LNCaP clone FGC (cell line): ENCODE measurements around the gene G3BP2.

ENCODE experiments used
- DNase-seq: peaks from one replicate; pipeline ENCODE4 v3.0.0-alpha.2; 2011; ENCODE audit warnings: low read depth
- H3K4me3 ChIP-seq: 2 replicates; pipeline ENCODE4 v1.5.1; 2011; ENCODE audit warnings: mild to moderate bottlenecking, low read depth, low read length, control low read depth
- TF ChIP-seq, protein P1 (sequence below): IDR thresholded peaks from 2 replicates; pipeline ENCODE4 v1.5.1; 2012; ENCODE audit warnings: mild to moderate bottlenecking; ENCODE audit not compliant: control insufficient read depth, insufficient read depth; ENCODE audit errors: extremely low read depth

Gene G3BP2

DNA sequence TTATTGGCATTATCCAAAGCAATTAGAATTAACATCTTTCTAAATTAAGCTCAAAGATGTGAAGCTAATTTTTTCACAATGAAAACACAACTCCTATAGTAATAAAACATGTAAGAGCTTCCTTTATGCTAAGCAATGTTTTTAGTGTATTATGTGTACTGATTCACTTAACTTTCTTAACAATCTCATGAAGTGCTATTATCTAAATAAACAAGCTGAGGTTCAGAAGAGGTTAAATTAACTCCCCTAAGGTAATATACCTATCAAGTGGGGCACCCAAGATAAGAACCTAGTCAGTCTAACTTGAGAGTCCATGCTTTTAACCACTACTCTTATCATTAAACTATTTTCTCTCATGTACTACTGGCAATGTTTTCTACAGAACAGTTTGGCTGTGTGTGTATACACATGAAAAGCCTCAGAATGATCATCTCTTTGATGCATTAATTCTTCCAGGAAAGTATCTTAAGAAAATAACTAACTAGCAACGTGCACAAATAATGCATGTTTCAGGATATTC is 13.6 kb downstream of the G3BP2 start:
- TF ChIP-seq, protein P1, sequence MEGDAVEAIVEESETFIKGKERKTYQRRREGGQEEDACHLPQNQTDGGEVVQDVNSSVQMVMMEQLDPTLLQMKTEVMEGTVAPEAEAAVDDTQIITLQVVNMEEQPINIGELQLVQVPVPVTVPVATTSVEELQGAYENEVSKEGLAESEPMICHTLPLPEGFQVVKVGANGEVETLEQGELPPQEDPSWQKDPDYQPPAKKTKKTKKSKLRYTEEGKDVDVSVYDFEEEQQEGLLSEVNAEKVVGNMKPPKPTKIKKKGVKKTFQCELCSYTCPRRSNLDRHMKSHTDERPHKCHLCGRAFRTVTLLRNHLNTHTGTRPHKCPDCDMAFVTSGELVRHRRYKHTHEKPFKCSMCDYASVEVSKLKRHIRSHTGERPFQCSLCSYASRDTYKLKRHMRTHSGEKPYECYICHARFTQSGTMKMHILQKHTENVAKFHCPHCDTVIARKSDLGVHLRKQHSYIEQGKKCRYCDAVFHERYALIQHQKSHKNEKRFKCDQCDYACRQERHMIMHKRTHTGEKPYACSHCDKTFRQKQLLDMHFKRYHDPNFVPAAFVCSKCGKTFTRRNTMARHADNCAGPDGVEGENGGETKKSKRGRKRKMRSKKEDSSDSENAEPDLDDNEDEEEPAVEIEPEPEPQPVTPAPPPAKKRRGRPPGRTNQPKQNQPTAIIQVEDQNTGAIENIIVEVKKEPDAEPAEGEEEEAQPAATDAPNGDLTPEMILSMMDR, result no peak
- no peak overlapping the region for H3K4me3 ChIP-seq
- DNase-seq, result no peak

DNA sequence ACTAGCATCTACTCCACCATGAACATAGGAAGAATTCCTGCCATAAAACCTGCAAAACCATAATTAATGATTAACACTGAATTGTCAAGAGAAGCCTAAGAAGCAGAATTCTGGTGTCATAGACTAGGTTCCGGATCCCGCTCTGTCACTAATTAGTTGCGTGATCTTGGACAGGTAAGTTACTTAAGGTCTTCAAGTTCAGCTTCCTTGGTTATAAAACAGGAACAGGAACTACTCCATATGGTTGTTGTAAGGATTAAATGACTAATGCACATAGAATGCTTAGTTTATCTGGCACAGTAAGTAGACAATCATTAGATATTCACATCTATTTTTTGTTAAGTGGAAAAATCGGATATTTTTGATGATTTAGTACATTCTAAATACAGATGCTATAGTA is 14.3 kb downstream of the G3BP2 start:
- DNase-seq, result no peak
- H3K4me3 ChIP-seq, result no peak overlapping the region
- TF ChIP-seq, protein P1, result no peak

DNA sequence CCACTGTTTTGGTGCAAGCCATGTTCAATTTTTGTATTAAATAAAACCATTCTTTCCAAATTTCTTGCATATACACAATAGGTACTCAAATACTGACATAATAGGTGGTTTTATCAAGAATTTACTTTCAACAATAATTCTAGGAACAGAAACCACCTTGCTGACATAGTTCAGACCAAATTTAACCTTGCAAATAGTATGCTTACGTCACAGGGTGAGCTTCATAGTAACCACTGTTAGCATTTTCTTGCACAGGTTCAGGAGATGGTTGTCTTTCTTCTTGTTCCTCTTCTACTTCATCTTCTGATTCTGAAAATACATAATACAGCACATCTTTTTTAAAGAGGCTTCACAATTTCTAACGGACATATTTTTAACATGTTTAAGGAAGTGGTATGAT is 17.6 kb downstream of the G3BP2 start:
- no peak overlapping the region for H3K4me3 ChIP-seq
- TF ChIP-seq, protein P1, result no peak
- DNase-seq, result no peak

DNA sequence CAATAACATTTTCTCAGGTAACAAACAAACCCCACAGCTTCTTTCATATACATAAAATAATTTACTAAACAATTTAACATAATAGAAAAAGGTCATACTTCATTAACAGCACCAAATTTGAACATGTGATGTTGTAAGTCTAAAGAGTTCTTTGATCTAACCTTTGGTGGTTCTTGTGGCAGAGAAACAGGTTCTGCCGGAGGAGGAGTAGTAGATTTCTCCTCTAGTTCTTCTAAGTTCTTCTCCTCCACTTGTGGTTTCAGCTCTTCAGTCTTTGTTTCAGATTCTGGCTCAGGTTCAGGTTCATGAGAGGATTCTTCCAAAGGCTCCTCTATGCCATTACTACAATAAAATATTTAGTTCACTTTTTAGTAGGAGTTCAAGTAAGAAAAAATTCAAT is 18.3 kb downstream of the G3BP2 start:
- H3K4me3 ChIP-seq, result no peak overlapping the region
- DNase-seq, result no peak
- TF ChIP-seq, protein P1, result no peak

DNA sequence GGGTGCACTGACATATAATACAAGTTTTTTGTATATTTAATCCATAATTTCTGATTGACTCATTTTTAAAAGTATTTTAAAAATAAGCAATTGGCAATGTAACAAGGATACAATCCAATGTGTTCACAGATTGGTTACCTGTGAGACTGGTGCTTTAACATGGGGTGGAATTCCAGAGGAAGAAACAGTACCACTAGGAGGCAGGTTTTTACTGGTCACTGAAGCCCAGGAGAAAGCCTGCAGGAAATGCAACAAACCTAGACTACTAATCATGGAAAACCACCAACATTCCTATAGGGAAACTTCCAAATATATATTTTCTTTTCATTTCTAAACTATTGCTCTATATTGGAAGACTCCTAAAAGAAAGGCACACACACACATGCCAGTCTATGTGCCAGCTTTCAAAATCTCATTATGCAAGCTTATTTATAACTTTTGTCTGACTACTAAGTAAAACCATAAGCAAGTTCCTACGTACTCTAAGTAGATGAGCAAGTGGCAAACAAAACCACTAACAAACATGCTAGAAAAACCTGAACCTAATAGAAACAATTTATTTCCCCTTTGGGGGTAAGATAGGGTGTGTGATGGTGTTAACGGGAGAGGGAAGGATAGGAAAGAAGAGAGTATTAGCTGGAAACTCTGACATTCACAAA is 19.2 kb downstream of the G3BP2 start:
- DNase-seq, result no peak
- H3K4me3 ChIP-seq, result no peak overlapping the region
- TF ChIP-seq, protein P1, result peak; percentile 56

DNA sequence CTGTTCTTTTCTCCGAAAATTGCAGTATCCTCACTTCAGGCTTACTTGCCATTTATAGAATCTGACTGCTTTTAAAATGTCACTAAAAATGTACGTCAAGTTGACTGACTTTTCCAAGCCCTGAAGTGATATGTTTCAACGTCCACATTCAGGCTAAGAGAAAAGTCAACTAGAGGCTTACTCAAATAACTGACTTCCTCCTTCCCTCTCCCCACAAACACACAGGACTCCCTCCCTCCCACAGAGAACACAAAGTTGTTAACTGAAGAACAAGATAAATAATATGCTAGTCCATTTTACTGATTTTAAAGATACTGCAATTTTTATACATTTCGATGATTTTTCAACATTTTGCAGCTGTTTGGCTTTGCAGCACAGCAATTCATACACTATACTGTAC is 29.1 kb downstream of the G3BP2 start:
- TF ChIP-seq, protein P1, result no peak
- peak; percentile 31 for DNase-seq
- no peak overlapping the region for H3K4me3 ChIP-seq

DNA sequence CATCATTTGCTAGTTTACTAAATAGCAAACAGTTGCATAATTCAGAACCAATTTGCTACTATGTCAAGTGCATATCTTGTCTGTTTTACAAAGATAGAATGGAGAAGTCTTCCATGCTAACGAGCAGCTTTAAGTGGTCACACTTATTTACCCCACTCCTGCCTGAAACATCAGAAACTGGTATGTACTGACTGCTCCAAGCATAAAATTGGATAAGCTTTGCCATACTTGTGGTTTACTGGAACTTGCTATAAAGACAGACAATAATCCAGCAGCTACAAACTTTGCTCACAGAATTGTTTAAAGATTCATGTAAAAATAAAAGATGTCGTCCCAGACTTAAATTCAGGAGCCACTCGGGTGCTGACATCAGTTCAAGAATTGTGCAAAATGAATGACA is 29.6 kb downstream of the G3BP2 start:
- DNase-seq, result no peak
- TF ChIP-seq, protein P1, result no peak
- H3K4me3 ChIP-seq, result no peak overlapping the region
